Panc1 (cell line): ENCODE data around the gene CLPSL2.

Source experiments
- CTCF ChIP-seq: fragments of 450-650 bp; IDR thresholded peaks from 2 replicates; pipeline ENCODE4 v1.5.1; 2017; ENCODE audit warnings: mild to moderate bottlenecking
- POLR2AphosphoS5 ChIP-seq: IDR thresholded peaks from 2 replicates; pipeline ENCODE4 v1.6.1; 2012; ENCODE audit warnings: mild to moderate bottlenecking, low read depth, low read length, moderate library complexity
- REST ChIP-seq, 2 experiments: IDR thresholded peaks; 2 replicates each; pipeline ENCODE4 v1.6.1; 2011 to 2012; ENCODE audit warnings: low read depth in 2 of 2, control low read depth in 1 of 2, low read length in 1 of 2, mild to moderate bottlenecking in 1 of 2, moderate library complexity in 1 of 2; ENCODE audit not compliant: insufficient read depth in 1 of 2

- peak; percentile 75 for TF ChIP-seq CTCF
- no peak for TF ChIP-seq POLR2AphosphoS5
- TF ChIP-seq REST (IDR thresholded peaks at IDR 0.05; ENCODE audit: insufficient read depth in 1 of 2, low read depth in 2 of 2, low read length in 1 of 2) = no peak
These were observed 18.8 kb upstream of the CLPSL2 start for GRCh38 chr6:35757456-35758123.
